ENCODE results near the gene C10orf71. TPM values are rescaled to one million over a fixed set of nuclear protein-coding genes. Genes with fewer than 3 reads are reported as not detected.
A peak's percentile ranks its signal among the peaks of the same experiment; 100 is the strongest.

Gene C10orf71
- total RNA-seq, 1 donor = not detected

GRCh38 chr10:49359349-49360270 is 60.6 kb downstream of the C10orf71 start:
- DNase-seq (ENCODE audit: low read depth) = peak; percentile 11
- H3K4me3 ChIP-seq (ENCODE audit: low read depth, low read length) = no peak overlapping the region
- no peak for TF ChIP-seq CTCF (IDR thresholded peaks at IDR 0.05; ENCODE audit: insufficient read depth, low read length)

GRCh38 chr10:49360271-49361177 is 61.6 kb downstream of the C10orf71 start:
- DNase-seq (ENCODE audit: low read depth) = no peak
- no peak for TF ChIP-seq CTCF (IDR thresholded peaks at IDR 0.05; ENCODE audit: insufficient read depth, low read length)
- no peak overlapping the region for H3K4me3 ChIP-seq (ENCODE audit: low read depth, low read length)

GRCh38 chr10:49361178-49361554 is 62.2 kb downstream of the C10orf71 start:
- no peak for TF ChIP-seq CTCF (IDR thresholded peaks at IDR 0.05; ENCODE audit: insufficient read depth, low read length)
- DNase-seq (ENCODE audit: low read depth) = no peak
- H3K4me3 ChIP-seq (ENCODE audit: low read depth, low read length) = no peak overlapping the region

- no peak for DNase-seq (ENCODE audit: low read depth)
- H3K4me3 ChIP-seq (ENCODE audit: low read depth, low read length) = no peak overlapping the region
- no peak for TF ChIP-seq CTCF (IDR thresholded peaks at IDR 0.05; ENCODE audit: insufficient read depth, low read length)
Measured at GRCh38 chr10:49361735-49362568, 63.0 kb downstream of the C10orf71 start.

GRCh38 chr10:49362596-49363260 is 63.8 kb downstream of the C10orf71 start:
- no peak overlapping the region for H3K4me3 ChIP-seq (ENCODE audit: low read depth, low read length)
- DNase-seq (ENCODE audit: low read depth) = no peak
- no peak for TF ChIP-seq CTCF (IDR thresholded peaks at IDR 0.05; ENCODE audit: insufficient read depth, low read length)

Data from fibroblast of the aortic adventitia (primary cell).